CD4-positive, alpha-beta T cell treated with Interleukin-15 for 4 hours (primary cell): ENCODE measurements around the gene TSR2.
A peak's percentile ranks its signal among the peaks of the same experiment; 100 is the strongest.

Experiments
- DNase-seq: peaks from one replicate; pipeline ENCODE4 v3.0.0-alpha.2; 2020; ENCODE audit warnings: low spot score

Gene TSR2, protein sequence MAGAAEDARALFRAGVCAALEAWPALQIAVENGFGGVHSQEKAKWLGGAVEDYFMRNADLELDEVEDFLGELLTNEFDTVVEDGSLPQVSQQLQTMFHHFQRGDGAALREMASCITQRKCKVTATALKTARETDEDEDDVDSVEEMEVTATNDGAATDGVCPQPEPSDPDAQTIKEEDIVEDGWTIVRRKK

DNA sequence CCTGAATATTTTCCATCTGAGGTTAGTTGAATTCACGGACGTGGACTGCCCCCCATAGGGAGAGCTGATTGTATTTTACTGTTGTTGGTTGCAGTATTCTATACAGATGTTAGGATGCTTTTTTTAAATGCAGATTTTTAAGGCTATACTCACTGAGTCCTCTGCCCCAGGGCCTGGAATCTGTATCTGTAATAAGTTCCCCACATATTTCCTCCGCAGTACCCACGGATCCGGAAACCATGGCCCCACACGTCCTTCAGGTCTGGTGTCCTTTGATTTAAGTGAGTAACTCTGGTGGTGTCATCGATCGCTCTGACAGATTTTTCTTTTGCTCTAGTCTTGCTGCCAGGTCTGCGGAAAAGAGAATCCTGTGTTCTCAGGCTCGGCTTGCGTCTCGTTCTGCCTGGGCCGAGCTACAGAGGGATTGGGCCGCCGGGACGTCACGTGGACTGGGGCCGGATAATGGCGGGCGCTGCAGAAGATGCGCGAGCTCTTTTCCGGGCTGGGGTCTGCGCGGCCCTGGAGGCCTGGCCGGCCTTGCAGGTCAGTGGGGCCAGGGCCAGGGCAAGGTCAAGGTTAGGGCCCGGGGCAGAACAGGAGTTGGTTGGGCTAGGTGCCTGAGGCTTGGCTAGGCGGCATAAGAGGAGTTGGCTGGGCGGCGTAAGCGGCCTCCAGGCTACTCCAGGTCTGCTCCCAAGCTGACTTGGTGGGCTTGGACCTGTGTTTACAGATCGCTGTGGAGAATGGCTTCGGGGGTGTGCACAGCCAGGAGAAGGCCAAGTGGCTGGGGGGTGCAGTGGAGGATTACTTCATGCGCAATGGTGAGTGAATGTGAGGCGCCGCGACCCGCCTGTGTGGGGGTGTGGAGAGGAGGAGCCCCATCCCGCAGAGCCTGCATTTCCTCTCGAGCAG lies at the start of gene TSR2:
TSR2 (plus strand) TSS at position 445 of the 912 bp plus-strand sequence; CDS start at position 463, 18 bp downstream.
- DNase-seq: peak; percentile 78

DNA sequence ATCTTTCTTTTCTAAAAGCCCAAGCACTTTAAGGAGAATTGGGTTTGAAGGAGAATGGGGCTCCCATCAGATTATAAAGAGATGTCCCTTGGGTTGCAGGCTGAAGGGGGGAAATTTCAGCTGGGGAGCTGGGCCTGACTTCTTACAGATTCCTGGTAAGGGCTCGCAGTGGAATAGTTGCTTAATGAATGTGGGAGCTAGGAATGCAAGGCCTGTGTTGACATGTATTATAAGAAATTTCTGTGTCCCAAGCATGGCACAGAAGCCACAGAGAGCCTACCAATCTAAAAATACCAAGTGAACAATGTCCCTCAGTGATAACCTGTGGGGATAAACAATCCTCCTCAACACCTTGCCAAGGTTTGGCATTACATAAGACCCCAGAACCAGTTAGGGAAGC lies 43.1 kb upstream of the TSR2 start:
- no peak for DNase-seq

DNA sequence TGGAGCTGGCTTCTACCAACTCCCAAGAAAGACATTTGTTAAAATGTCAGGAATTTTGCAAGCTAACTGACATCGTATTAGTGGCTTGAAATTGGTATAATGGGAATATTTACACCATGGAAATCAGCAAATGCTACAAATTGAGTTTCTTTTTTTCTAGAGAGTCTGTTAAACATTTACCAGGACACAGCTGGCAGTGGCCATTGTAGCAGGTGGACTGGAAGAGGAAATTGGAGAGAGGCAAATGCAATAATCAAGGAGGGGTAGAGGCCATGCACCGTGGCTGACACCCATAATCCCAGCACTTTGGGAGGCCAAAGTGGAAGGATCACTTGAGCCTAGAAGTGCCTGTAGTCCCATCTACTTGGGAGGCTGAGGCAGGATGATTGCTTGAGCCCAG lies 32.9 kb upstream of the TSR2 start:
- no peak for DNase-seq

DNA sequence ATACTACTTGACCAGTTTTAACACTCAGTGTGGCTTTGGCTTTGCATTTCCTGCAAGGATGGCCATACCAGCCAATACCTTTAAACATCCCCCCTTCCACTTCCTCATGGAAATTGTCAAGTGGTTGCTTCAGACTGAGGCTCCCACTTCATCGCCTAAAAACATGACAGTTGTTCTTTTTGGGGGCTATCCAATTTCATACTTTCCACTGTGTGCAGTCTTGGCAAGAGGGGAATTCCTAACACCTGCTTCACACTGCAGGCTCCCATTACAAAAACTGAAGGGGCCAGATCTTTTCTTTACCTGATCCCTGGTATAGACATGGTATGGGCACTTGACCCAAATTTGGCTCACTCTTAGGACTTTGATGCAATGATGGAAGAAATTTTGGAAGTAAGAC lies 28.5 kb upstream of the TSR2 start:
- DNase-seq: no peak

DNA sequence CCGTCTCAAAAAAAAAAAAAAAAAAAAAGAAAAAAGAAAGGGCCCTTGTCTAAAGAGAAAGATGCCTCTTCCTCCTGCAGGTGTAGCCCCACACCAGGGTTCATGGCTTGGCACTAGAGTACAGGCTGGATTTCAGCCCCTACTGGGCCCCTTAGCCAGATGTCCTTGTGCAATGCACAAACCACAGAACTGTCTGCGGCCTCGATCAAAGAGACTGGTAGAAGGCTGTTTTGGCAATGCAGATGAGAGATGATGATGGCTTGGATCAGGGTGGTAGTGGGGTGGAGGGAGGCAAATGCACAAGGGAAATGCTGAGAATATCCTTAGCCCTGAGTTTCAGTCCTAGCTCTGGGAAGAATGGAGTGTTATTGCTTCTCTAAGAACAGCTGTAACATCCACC lies 26.5 kb upstream of the TSR2 start:
- no peak for DNase-seq

DNA sequence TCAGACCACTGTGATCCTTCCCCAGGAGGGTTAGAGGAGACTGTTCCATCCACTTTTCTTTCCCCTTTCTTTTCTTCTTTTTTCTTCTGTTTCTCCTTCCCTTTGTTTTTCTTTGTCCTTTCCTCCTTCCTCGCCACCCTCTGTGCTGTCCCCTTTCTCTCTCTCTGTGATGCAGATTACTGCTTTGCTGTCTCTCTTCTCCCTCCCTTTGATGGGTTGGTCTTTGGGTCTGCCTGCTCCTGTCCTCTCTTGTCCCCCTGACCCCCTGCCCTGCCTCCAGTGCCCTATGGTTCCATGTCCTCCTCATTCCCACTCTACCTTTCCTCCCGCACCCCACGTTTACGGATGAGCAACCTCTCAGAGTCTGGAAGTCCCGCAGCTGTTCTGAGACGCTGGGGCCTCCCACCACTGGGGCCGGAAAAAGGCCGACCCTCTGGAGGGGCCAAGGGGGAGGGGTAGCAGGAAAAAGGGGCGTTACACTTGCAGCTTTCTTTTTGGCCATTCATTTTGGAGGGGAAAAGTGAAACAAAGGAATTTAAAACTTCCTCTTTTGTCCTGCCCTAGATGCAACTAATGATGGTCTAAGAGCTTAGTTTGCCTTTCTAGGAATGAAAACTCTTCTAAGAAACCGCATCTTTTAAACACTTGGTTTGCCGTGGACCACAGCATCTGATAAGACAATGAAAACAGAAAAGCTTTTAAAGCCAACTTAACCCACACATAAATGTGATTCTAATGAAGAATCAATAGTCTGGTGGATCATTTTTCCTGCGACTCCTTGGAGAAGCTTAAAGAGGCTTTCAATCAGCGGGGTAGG lies 24.5 kb upstream of the TSR2 start:
- no peak for DNase-seq

DNA sequence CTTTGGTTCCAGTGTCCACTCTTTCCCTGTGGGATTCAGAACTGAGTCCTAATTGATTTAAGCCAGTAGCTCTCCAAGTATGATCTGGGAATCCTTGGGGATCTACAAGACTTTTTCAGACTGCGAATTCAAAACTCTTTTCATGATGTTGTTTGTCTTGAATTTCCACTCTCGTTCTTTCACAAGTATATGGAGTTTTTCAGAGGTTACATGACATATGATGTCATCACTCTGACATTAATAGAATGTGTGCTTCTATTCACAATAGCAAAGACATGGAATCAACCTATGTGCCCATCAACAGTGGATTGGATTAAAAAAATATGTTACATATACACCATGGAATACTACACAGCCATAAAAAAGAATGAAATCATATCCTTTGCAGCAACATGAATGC lies 23.2 kb upstream of the TSR2 start:
- DNase-seq: no peak

DNA sequence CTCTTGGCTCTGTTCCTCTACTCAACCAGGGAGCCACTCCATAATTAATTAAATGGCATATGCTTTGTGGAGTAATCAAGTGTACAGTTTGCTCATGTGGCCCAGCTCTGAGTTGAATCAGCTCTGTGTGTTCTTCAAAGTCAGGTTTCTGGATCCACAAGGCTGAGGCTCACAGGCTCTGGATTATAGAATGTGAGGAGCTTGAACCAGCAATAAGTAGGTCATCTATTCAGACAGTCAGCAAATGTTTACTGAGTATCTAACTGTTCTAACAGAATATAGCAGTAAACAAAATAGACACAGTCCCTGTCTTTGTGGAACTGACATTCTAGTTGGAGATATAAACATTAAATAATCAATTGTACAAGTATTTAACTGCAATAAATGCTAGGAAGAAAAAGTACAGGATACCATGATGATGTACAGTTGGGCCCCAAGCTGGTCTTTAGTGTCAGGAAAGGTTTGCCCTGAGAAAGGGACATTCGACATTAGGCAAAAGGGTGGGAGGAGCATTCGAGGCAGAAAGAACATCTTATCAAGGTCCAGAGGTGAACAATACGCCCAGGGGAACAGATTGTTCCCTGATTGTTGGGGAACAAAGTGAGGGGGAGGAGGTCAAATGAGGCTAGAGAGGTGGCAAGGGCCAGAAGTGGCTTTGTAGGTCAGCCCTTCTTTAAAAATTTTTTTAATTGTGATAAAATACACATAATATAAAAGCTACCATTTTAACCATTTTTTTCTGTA lies 20.5 kb upstream of the TSR2 start:
- DNase-seq: no peak

DNA sequence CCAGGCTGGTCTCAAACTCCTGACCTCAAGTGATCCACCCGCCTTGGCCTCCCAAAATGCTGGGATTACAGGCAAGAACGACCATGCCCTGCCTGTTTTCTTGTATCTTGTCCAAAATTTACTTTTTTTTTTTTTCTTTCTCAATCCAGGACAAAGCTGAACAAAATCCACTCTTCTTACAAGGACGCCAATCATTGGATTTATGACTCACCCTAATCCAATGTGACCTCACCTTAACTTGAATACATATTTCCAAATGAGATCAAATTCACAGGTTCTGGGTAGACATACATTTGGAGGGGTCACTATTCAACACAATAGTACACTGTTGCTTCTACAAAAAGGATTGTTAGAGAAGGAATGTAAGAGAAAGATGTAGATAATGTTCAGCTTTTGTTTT lies 18.0 kb upstream of the TSR2 start:
- no peak for DNase-seq

DNA sequence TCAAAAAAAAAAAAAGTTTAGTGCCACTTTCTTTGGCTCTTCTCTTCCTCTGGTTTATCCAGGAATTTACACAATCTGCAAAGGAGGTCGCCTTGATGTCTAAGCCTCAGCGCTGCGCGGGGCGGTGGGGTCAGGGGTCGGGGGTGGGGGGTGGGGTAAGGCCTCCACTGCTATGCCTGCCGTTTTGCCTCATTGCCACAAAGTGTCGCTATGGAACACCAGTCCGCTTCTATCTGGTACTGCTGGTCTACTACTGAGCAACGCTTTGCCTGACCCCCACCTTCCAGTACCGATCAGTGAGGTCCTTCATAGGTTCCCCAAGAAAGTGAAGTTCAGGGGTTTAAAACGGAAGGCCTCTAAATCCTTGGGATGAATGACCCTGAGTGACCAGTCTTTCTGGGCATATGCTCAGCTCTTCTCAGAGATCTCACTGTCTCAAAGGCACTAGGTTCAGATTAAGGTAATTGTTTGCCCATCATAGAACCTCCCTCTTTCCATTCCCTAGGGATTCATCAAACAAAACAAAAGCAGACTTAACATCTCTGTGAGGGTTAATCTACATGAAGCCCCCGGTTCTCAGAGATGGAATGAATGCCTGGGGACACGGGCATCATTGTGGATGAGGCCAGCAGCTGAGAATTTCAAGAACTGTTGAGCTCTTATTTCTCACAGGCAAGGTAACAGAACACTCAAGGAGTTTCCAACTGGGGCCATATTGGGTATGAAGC lies 16.9 kb upstream of the TSR2 start:
- DNase-seq: no peak

DNA sequence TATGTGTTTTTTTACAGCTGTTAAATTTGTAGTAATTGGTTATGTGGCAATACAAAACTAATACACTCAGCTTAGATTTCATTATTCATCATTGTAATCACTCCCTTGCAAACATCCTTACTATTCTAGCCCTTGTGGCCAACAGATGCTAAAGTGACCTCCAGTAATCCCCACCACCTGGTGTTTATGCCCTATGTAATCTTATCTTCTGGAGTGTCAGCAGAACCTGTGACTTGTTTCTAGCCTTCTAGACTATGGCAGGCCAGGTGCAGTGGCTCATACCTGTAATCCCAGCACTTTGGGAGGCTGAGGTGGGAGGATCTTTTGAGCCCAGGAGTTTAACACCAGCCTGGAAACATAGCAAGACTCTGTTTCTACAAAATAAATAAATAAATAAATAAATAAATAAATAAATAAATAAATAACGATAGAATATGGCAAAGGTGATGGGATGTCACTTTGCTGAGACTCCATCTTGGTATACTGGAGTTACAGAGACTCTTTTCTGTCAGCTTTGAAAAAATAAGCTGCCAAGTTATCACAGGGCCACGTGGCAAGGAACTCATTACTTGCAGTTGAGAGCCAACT lies 12.3 kb upstream of the TSR2 start:
- no peak for DNase-seq

DNA sequence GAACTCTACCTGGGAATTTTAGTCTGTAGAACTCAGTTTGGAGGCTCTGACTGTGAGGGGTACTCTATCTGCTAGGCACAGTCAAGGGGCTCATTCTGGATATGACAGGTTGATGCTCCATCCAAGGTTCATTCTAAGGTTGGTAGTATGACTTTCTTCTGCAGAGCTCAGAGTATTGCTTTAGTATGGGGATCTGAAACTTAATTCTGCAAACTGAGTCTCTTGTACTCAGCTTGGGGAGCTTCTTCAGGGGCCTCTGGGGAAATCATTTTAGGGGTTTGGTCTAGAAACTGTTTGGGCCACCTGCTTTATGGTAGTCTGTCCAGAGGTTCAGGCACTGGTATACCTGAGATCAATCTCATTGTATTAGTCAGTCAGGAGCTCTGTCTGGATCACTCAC lies 9.7 kb upstream of the TSR2 start:
- DNase-seq: no peak

DNA sequence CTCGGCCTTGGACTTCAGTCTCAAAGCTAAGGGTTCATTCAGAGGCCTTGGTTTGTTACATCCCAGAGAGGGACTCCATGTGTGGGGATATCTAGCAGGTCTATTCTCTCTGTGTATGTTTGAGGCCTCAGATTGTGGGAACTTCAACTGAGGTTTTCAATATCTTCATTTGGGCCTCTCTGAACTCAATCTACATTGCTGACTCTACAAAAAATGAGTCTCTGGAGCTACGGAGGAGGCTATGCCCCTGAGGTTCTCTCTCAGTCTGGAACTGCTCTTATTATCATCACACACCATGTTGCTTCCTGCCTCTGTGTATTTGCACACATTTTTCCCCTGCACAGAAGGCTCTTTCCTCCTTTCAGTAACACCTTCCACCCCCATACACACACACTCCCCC lies 5.1 kb upstream of the TSR2 start:
- DNase-seq: no peak

DNA sequence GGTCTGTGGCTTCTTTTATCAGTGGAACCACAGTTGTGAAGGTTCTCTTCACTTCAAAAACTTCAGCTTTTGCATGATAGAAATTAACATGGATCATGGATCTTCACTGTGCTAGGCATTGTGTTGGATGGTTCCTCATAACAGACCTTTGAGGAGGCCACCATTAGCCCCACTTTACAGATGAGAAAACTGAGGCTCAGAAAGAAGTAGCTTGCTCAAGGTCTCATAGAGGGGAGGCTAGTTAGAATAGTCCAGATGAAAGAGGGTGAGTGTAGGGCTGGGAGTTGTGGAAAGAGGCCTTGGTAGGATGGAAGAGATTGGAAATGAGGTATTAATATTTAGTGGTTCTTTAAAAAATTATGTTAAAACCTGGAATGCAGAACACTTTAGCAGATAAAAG lies 2.6 kb downstream of the TSR2 start:
- no peak for DNase-seq

DNA sequence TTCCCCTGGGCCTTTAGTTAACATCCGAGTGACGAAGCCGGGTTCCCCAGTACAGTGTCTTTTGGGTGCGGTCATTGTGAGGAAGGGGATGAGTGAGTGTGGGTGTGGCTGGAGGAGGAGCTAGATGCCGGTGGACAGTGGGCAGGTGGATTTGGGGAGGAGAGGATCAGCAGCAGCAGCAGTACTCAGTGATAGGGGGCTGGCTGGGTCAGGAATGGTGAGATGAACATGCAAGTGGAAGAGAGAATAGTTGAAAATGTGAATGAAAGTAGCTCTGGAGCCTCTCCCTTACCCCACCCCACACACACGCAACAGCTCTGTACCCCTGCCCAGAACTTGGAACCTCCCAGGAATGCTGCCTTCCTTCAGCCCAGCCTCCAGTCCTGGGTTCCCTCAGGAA lies 4.5 kb downstream of the TSR2 start:
- no peak for DNase-seq

DNA sequence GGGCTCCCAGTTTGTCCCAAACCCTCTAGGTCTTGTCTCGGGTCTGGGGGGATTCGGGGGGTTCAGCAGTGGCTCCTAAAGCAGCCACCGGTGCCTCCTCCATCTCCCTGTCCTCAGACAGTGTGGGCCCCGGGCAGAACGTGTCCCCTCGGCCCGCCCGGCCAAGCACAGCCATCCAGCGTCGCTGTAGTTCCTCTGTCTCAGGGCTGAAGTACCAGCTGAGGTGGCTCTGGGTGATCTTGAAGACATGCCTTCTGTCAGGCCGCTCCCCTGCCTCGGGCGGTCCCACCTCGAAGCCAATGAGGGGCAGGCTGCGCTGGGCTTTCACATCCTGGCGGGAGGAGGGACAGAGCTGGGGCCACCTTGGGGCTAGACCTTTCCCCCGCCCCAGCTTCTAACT lies 5.9 kb downstream of the TSR2 start:
- DNase-seq: no peak

DNA sequence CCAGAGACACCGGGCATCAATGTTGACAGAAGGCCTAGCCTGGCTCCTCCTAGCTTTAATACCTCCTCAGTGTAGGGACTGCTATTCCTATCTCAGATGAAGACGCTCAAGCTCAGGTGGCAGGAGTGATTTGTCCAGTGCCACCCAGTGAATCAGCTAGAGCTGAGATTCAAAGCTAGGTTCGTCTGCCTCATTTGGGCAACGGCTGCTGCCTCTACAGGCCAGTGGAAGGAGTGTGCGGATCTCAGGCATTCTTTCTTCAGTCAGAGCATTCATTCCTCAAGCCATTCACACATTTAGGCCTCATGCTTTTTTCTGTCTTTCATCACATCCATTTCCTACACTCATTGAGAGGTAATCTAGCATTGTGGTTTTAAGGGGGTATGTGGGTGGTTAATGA lies 7.3 kb downstream of the TSR2 start:
- no peak for DNase-seq

DNA sequence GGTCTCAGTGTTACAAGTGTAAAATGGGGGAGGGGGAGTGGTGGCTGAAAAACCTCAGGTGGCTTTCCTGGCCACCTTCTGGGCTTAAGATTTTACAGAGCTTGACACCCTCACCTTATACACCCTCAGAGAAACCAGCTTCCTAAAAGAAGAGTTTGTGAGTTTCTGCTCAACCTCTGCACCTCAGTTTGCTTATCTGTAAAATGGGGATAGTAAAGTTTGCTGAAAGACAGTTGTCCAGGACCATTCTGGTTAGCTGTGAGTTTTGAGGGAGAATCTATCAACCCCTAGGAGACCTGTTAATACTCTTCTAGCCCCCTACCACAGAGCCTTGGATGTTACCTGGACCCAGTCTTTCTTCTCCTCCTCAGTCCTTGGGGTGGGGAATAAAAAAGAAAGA lies 9.7 kb downstream of the TSR2 start:
- DNase-seq: no peak

DNA sequence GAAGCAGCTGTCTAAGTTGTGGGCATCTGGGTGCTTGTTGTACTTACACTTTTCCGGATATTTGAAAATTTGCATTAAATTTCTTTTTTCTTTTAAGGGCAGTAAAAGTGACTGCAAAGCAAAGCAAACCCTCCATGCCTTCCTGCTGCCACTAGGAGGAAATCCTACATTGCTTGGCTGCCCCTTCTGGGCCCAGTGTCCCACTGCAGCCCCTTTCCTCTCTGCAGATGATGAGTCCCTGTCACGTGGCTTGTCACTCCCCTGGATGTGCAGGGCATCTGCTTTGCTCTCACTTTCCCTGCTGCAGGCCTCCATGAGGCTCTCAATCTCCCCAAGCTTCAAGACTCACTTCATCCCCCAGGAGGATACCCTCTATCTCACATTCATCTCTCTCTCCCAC lies 12.7 kb downstream of the TSR2 start:
- DNase-seq: no peak

DNA sequence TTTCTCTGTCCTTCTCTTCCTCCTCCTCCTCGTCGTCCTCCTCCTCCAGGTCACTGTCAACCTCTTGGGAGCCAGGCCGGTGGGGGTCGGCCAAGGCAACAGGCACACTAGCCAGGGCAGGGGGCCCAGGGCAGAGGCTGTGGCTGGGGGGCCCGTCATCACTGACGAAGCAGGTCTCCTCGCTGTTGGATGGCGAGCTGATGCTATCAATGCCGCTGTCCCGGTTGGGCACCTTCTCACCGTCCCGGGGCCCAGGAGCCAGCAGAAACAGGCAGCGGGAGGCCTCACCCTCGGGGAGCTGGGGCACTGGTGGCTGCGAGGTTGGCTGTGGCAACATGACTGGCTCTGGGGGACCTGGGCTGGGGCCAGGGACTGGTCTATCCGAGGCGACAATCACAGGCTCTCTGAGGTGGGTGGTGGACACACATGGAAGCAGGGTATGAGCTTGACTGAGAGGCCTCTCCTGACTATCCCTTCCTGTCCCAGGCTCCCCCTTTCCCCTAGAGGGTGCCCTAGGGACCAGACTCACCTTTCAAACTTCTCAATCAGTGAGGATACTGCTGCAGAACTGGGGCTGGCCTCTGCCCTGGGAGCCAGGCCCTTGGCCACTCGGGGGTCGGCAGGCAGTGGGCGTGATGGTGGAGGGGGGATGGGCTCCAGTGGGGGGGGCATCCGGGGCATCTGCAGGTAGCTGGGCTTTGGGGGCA lies 30.0 kb downstream of the TSR2 start:
- no peak for DNase-seq
